Kidney glomerular epithelial cell (primary cell): ENCODE data around the gene SORBS1.

Experiments used
- DNase-seq: peaks from one replicate; lab custom pipeline; 2025; lab: John Stamatoyannopoulos, UW

SORBS1 gene

DNA sequence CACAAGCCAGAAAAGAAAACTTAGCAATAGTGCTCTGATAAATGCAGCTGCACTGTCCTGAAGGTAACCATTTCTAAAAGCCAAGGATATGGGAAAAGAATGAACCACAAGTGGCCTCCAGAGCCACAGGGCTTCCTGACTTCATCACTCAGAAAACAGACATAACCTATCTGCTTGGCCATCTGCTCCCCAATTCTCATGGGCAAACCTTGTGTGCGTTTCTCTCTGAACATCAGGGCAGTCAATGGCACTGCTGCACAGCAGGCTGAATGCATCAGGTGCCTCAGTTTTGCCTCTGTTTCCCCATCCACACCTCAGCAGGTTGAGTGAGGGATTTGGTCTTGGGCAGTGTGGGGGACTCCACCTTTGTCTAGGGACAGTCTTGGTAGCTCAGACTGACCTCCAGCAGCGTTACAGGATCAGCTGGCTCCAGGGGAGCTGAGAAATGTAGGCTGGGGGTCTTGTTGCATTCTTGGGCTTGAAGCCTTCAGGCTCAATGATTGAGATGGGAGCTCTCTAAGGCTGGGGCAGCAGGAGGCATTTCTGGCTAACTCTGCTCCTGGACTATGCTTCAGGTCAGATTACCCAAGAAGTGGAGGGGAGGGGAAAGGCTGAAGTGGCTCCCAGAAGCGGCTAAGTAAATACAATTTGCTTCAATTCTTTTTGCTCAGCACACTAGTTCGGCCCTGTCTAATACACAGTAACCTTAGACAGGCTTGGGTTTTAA, 246.8 kb downstream of the SORBS1 start:
- DNase-seq = no peak

- DNase-seq = no peak
Measured at GRCh38 chr10:95312986-95313495, 248.1 kb downstream of the SORBS1 start.

- DNase-seq = no peak
Measured at GRCh38 chr10:95312257-95312656, 248.9 kb downstream of the SORBS1 start.

DNA sequence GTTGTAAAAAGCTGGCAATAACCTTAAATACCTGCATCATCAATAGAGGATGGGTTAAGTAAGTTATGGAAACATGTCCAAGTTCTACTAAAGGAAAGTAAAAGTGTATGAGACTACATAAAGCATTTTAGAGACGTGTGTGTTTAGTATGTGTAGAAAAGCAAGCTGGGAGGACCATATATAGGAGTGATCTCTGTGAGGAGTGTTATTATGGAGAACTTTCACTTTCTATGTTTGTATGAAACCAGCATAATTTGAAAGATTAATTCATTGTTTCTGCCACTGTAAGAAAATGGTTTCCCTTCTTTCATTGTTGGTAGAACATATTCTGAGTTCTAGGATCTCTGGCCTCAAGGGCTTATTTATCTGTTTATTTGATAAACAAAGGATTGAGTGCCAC, 251.2 kb downstream of the SORBS1 start:
- DNase-seq = no peak

DNA sequence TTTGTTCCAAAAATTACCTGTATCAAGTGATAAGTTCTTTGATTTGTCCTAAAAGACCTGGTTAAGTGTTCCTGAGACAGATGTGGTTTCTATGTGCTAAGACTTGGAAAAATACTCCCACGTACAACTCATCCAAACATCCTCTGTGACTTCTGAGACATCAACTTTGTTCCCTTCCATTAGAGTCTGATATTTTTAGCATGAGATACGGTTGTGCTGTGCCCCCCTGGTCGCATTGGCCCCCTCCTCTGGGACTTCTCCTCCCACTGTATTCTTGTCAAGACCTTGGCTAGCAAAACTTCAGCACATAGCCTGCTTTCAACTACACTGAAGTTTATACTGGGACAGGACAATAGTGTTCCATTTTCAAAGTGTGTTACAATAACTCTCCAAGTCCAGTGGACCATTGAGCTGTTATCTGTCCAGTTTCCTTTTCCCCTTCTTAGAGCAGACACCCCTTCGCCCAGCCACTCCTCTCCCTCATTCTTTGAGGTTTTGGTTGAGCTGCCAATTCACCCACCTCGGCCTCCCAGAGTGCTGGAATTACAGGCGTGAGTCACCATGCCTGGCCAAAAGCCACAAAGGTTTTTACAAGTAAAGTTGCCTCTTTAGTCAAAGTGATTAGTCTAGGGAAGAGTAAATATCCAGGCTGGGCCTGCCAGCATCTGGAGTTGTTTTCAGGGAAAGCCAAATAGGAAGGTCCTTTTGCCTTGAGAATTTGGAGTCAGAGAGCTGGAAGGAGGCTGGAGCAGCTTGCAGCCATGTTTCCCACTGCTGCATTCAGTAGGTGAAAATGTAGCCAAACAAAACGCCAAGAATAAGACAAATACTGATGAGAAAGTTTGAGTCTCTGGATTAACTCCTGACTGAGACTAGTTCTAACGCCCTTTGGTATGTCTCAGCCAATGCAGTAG, 252.5 kb downstream of the SORBS1 start:
- DNase-seq = peak; percentile 98

DNA sequence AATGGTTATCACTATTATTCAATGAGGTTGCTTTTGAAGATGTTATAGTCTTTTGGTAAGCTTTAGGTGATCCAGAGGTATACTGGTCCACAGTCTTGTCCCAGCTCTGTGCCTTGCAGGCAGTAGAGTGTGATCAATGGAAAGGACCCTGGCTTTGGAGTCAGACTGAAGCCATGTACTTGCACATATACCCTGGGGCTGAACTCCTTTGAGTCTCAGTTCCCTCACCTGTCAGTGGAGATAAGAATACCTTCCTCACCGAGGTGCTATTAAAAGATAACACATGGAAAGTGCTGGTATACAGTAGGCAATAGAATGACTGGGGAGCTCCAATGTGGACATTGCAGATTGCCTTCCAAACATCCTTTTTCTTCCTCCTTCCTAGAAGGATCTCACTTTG, 254.3 kb downstream of the SORBS1 start:
- no peak for DNase-seq

GRCh38 chr10:95306318-95306650, 254.9 kb downstream of the SORBS1 start:
- DNase-seq = no peak

GRCh38 chr10:95305606-95306317, 255.4 kb downstream of the SORBS1 start:
- DNase-seq = peak; percentile 17

DNA sequence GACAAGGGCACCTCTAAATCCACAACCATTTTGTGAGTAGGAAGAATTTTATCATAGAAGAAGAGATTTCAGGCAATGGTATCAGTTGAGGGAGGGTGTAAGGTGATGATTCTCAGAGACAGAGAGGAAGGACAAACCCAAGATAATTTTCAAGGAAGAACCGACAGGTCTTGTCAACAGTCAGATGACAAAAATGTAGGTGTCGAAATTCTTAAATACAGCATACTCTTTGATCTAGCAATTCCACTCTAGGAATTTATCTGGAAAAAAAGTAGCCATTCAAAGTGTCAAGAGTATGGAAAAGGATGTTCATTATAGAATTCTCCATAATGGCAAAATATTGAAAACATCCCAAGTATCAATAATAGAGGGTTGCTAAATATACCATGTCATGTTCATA, 256.2 kb downstream of the SORBS1 start:
- no peak for DNase-seq

GRCh38 chr10:95304463-95304862, 256.7 kb downstream of the SORBS1 start:
- DNase-seq = no peak

- DNase-seq = no peak
Measured at GRCh38 chr10:95303950-95304349, 257.2 kb downstream of the SORBS1 start.

GRCh38 chr10:95303535-95303934, 257.6 kb downstream of the SORBS1 start:
- no peak for DNase-seq

DNA sequence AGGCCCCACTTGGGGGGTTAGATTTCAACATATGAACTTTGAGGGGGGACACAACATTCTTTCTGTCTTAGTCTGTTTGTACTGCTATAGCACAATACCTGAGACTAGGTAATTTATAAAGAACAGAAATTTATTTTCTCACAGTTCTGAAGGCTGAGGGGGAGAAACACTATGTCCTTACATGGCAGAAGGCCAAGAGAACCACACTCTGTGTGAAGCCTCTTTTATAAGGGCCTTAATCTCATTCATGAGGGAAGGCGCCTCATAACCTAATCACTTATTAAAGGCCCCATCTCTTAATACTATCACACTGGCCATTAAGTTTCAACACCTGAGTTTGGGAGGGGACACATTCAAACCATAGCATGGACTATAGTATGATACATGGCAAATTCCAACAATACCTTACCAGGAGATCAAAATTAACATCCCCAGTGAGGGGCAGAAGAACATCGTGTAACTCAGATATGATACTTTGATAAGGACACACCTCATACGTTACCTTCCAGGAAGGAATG, 261.1 kb downstream of the SORBS1 start:
- DNase-seq = no peak

- no peak for DNase-seq
Measured at GRCh38 chr10:95297402-95297801, 263.8 kb downstream of the SORBS1 start.

DNA sequence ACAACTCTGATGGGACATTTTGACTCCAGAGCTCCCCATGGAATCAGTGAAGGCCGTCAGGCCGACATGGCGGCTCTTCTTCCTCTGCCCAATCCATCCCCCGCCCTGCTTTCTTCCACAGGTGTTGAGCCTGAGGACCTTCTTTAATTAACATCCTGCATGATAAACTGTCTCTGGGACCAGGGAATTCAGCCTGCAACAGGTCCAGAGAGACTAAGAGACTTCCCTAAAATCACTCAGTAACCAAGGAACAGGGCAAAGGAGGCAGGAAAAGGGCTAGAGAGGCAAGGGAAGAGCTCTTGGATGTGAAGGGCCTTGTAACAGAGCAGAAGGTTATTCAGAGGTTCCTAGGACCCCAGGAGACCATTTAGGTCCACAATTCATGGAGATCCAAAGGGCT, 264.4 kb downstream of the SORBS1 start:
- no peak for DNase-seq

GRCh38 chr10:95295031-95295755, 266.0 kb downstream of the SORBS1 start:
- peak; percentile 70 for DNase-seq

DNA sequence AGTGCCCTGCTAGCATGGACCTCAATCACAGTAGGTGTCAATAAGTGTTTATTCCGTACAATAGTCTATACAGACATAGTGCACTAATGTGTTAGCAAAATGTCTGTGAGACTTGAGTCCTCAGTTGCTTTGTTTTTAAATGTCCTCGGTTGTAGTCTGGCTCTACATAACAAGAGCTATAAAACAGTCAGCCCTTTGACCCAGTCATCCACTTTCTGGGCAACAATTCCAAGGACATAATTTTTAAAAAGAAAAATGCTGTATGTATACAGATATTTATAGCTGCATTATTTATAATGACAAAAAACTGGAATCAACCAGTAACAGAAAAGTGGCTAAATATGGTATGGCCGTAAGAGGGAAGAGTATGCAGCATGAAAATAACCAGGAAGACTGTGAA, 267.5 kb downstream of the SORBS1 start:
- DNase-seq = no peak

GRCh38 chr10:95291365-95292039, 269.7 kb downstream of the SORBS1 start:
- no peak for DNase-seq

DNA sequence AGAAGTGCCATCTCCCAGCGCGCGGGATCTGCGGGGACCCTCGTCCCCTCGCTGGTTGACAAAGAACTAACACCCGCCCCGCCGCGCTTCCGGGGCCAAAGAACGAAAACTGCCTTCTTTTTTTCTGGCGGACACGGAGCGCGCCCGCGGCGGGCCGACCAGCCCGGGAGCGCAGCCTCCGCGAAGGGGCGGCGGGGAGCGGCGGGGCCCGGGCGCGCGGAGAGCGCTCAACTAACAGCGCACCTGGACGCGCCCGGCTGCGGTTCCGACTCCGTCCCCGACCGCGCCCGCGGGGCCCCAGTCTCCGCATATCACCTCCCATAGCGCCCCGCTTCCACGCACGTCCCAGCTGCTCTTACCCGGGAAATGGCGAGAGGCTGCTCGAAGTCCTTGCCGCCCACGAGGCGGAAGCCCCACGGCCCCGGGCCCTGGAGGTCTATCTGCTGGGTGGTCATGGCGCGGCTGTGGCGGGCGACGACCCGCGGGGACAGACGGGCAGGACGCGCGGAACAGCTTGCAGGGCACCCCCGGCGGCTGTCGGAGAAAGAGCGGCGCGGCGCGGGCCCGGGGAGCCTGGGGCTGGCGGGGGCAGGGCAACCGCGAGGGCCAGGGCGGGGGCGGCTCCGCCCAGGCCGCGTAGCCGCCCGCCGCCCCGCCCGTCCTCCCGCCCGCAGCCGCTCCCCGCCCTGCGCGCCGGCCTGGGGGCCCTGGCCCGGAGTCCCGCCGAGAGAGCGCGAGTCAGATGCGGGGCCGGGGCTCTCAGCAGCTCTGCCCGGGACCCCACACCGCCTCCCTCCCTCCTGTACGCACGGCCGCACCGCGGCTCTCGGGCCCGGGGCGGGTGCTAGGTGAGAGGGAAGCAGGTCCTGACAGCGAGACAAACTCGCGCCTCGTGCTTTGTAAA, 270.5 kb downstream of the SORBS1 start, which contains the start of gene PDLIM1:
PDLIM1 (minus strand) TSS at position 543 of the 904 bp plus-strand sequence; CDS start at position 455, 88 bp downstream.
- DNase-seq = peak; percentile 39

- DNase-seq = no peak
Measured at GRCh38 chr10:95289921-95290421, 271.2 kb downstream of the SORBS1 start.
